Adipocyte (in vitro differentiated cells): ENCODE measurements around the gene SNAP25.

ENCODE experiments used
- DNase-seq: peaks from one replicate; pipeline ENCODE4 v3.0.0-alpha.2; 2015; ENCODE audit warnings: low read depth
- H3K27me3 ChIP-seq: replicated peaks from 2 replicates; pipeline ENCODE4 v1.7.0; 2013; ENCODE audit warnings: mild to moderate bottlenecking, low read length, moderate library complexity; ENCODE audit not compliant: control insufficient read depth, insufficient read depth
- H3K36me3 ChIP-seq: 2 replicates; pipeline ENCODE4 v1.7.0; 2013; ENCODE audit warnings: low read length, mild to moderate bottlenecking, moderate library complexity; ENCODE audit not compliant: control insufficient read depth, insufficient read depth, severe bottlenecking
- H3K4me1 ChIP-seq: 2 replicates; pipeline ENCODE4 v1.7.0; 2013; ENCODE audit warnings: mild to moderate bottlenecking, low read length, moderate library complexity; ENCODE audit not compliant: control insufficient read depth, insufficient read depth
- H3K4me3 ChIP-seq: 2 replicates; pipeline ENCODE4 v1.7.0; 2013; ENCODE audit warnings: mild to moderate bottlenecking, low read length, moderate library complexity
- H3K9ac ChIP-seq: 2 replicates; pipeline ENCODE4 v1.7.0; 2013; ENCODE audit warnings: mild to moderate bottlenecking, low read length, moderate library complexity
- H3K9me3 ChIP-seq: 2 replicates; pipeline ENCODE4 v1.7.0; 2013; ENCODE audit warnings: mild to moderate bottlenecking, low read length, moderate library complexity; ENCODE audit not compliant: control insufficient read depth

SNAP25 gene

GRCh38 chr20:10270630-10271029, 52.0 kb downstream of the SNAP25 start:
- H3K36me3 ChIP-seq = no peaks in the 10 kb centered on the region
- no peaks in the 10 kb centered on the region for H3K4me1 ChIP-seq
- H3K27me3 ChIP-seq = peaks cover 6% of the 10 kb centered on the region
- no peaks in the 10 kb centered on the region for H3K9me3 ChIP-seq
- no peak overlapping the region for H3K4me3 ChIP-seq
- no peak for DNase-seq
- no peak overlapping the region for H3K9ac ChIP-seq

- H3K4me3 ChIP-seq = no peak overlapping the region
- no peaks in the 10 kb centered on the region for H3K4me1 ChIP-seq
- no peaks in the 10 kb centered on the region for H3K9me3 ChIP-seq
- DNase-seq = no peak
- H3K9ac ChIP-seq = no peak overlapping the region
- H3K27me3 ChIP-seq = peaks cover 6% of the 10 kb centered on the region
- no peaks in the 10 kb centered on the region for H3K36me3 ChIP-seq
These were observed 53.0 kb downstream of the SNAP25 start for GRCh38 chr20:10271494-10272219.

- H3K27me3 ChIP-seq = peaks cover 3% of the 10 kb centered on the region
- H3K9me3 ChIP-seq = no peaks in the 10 kb centered on the region
- DNase-seq = no peak
- H3K36me3 ChIP-seq = no peaks in the 10 kb centered on the region
- H3K4me3 ChIP-seq = no peak overlapping the region
- no peak overlapping the region for H3K9ac ChIP-seq
- H3K4me1 ChIP-seq = no peaks in the 10 kb centered on the region
These were observed 58.4 kb downstream of the SNAP25 start for GRCh38 chr20:10276878-10277580.

- H3K27me3 ChIP-seq = peaks cover 3% of the 10 kb centered on the region
- H3K36me3 ChIP-seq = no peaks in the 10 kb centered on the region
- no peak overlapping the region for H3K9ac ChIP-seq
- no peak for DNase-seq
- H3K4me3 ChIP-seq = no peak overlapping the region
- no peaks in the 10 kb centered on the region for H3K9me3 ChIP-seq
- H3K4me1 ChIP-seq = no peaks in the 10 kb centered on the region
These were observed 59.0 kb downstream of the SNAP25 start for GRCh38 chr20:10277616-10278015.

- no peak for DNase-seq
- Histone ChIP-seq H3K9me3 (no peaks in the 10 kb centered on the region), H3K36me3 (no peaks in the 10 kb centered on the region), H3K4me1 (no peaks in the 10 kb centered on the region), H3K9ac (no peak overlapping the region), H3K27me3 (peaks cover 3% of the 10 kb centered on the region), H3K4me3 (no peak overlapping the region)
These were observed 59.8 kb downstream of the SNAP25 start for GRCh38 chr20:10278412-10278811.

- Histone ChIP-seq H3K4me3 (no peak overlapping the region), H3K4me1 (no peaks in the 10 kb centered on the region), H3K27me3 (peaks cover 3% of the 10 kb centered on the region), H3K36me3 (no peaks in the 10 kb centered on the region), H3K9me3 (no peaks in the 10 kb centered on the region), H3K9ac (no peak overlapping the region)
- DNase-seq = peak; percentile 50
These were observed 61.6 kb downstream of the SNAP25 start for GRCh38 chr20:10280018-10280908.

- Histone ChIP-seq H3K4me1 (no peaks in the 10 kb centered on the region), H3K27me3 (peaks cover 3% of the 10 kb centered on the region), H3K9ac (no peak overlapping the region), H3K36me3 (no peaks in the 10 kb centered on the region), H3K4me3 (no peak overlapping the region), H3K9me3 (no peaks in the 10 kb centered on the region)
- DNase-seq = no peak
These were observed 63.3 kb downstream of the SNAP25 start for GRCh38 chr20:10281911-10282310.

- no peak overlapping the region for H3K4me3 ChIP-seq
- peak; percentile 61 for DNase-seq
- H3K9me3 ChIP-seq = no peaks in the 10 kb centered on the region
- peaks cover 3% of the 10 kb centered on the region for H3K27me3 ChIP-seq
- H3K9ac ChIP-seq = no peak overlapping the region
- H3K36me3 ChIP-seq = no peaks in the 10 kb centered on the region
- H3K4me1 ChIP-seq = no peaks in the 10 kb centered on the region
These were observed 64.4 kb downstream of the SNAP25 start for GRCh38 chr20:10282979-10283456.

GRCh38 chr20:10286356-10286755, 67.7 kb downstream of the SNAP25 start:
- Histone ChIP-seq H3K9ac (no peak overlapping the region), H3K4me3 (no peak overlapping the region), H3K4me1 (no peaks in the 10 kb centered on the region), H3K27me3 (peaks cover 3% of the 10 kb centered on the region), H3K36me3 (no peaks in the 10 kb centered on the region), H3K9me3 (no peaks in the 10 kb centered on the region)
- no peak for DNase-seq

- no peak for DNase-seq
- Histone ChIP-seq H3K9me3 (no peaks in the 10 kb centered on the region), H3K4me3 (no peak overlapping the region), H3K9ac (no peak overlapping the region), H3K36me3 (no peaks in the 10 kb centered on the region), H3K27me3 (no peaks in the 10 kb centered on the region), H3K4me1 (no peaks in the 10 kb centered on the region)
These were observed 69.8 kb downstream of the SNAP25 start for GRCh38 chr20:10288421-10288820.
